ENCODE results near the gene MYBPH. TPM values are rescaled to one million over a fixed set of nuclear protein-coding genes. Genes with fewer than 3 reads are reported as not detected.

The MYBPH gene
- total RNA-seq, 1 experiment from 2014 or later = not detected

DNA sequence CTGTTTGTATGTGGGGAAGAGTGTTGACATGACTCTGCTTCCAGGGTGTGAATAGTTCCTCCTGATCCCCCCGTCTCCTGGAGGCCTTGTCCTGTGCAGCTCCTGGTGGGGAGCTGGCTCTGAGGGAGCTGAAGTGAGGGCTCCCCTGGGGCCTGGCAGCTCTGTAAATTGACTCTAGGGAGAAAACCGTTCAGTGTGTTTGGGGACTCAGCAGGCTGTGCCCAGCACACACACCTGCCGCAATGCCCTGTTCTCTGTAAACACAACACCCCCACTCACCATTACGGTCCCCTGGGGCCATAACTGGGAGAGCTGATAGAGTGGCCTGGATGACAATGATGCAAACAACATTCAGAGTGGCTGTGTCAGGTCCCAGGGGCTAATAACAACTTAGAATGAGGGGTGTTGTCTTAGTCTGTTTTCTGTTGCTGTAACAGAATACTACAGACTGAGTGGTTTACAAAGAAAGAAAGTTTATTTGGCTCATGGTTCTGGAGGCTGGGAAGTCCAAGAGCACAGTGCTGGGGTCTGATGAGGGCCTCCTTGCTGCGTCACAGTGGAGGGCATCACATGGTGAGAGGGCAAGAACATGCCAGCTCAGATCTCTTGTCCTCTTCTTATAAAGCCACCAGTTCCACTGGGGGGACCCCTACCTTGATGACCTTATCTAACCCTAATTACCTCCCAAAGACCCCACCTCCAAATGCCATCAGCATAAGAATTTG lies 32.8 kb downstream of the MYBPH start:
- H4K20me1 ChIP-seq (ENCODE audit: control insufficient read depth, insufficient read depth, insufficient read length) = no peaks in the 10 kb centered on the region
- no peak overlapping the region for H3K4me2 ChIP-seq (ENCODE audit: insufficient read depth, insufficient read length, low read length)
- no peak overlapping the region for H3K56ac ChIP-seq (ENCODE audit: insufficient read length, low read depth, low read length)
- H2BK12ac ChIP-seq (ENCODE audit: insufficient read length, low read depth, low read length) = no peak overlapping the region
- H3K23ac ChIP-seq (ENCODE audit: insufficient read length, low read depth, low read length) = no peak overlapping the region
- no peaks in the 10 kb centered on the region; the same call in 1 of the 2 replicates for H3K27me3 Mint-ChIP-seq (ENCODE audit: low read depth)
- peaks cover 40 to 46% of the 10 kb centered on the region in 2 experiments for H3K4me1 Mint-ChIP-seq
- WGBS (ENCODE audit: extremely low coverage, insufficient read length, low lambda C conversion rate) = no CpG with 5 or more reads among the region's 5 CpGs
- no peak overlapping the region for H3K18ac ChIP-seq (ENCODE audit: insufficient read length, low read depth, low read length)
- H3K9me3 ChIP-seq (ENCODE audit: control insufficient read depth, low read depth, low read length) = no peaks in the 10 kb centered on the region
- no peak overlapping the region for H3K4me3 Mint-ChIP-seq
- no peak for DNase-seq
- no peak overlapping the region for H2BK20ac ChIP-seq (ENCODE audit: low read depth, low read length, poor library complexity, severe bottlenecking)
- no peak overlapping the region for H3K27ac Mint-ChIP-seq
- H3K79me2 ChIP-seq (ENCODE audit: insufficient read depth, low read length) = no peaks in the 10 kb centered on the region
- TF ChIP-seq, protein P1, sequence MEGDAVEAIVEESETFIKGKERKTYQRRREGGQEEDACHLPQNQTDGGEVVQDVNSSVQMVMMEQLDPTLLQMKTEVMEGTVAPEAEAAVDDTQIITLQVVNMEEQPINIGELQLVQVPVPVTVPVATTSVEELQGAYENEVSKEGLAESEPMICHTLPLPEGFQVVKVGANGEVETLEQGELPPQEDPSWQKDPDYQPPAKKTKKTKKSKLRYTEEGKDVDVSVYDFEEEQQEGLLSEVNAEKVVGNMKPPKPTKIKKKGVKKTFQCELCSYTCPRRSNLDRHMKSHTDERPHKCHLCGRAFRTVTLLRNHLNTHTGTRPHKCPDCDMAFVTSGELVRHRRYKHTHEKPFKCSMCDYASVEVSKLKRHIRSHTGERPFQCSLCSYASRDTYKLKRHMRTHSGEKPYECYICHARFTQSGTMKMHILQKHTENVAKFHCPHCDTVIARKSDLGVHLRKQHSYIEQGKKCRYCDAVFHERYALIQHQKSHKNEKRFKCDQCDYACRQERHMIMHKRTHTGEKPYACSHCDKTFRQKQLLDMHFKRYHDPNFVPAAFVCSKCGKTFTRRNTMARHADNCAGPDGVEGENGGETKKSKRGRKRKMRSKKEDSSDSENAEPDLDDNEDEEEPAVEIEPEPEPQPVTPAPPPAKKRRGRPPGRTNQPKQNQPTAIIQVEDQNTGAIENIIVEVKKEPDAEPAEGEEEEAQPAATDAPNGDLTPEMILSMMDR (conservative IDR thresholded peaks at IDR 0.05) = no peak
- no peak overlapping the region for H4K5ac ChIP-seq (ENCODE audit: insufficient read length, low read depth, low read length)
- H3K36me3 Mint-ChIP-seq (ENCODE audit: insufficient read depth in 1 of 3, low read depth in 3 of 3) = peaks cover 0 to 9% (median 2%) of the 10 kb centered on the region in 3 experiments; a peak in 3 of 7 replicates
- H2BK5ac ChIP-seq (ENCODE audit: insufficient read length, low read length) = no peak overlapping the region
- no peak overlapping the region for H3K4ac ChIP-seq (ENCODE audit: low read depth, low read length)
- H3K4me1 ChIP-seq (ENCODE audit: insufficient read depth, low read length) = peaks cover 18% of the 10 kb centered on the region; the same call in 1 of the 2 replicates
- no peak overlapping the region for H3K9ac ChIP-seq (ENCODE audit: extremely low read depth, insufficient read length, low read length)
- no peak overlapping the region for H3T11ph ChIP-seq (ENCODE audit: low read length)
- no peak overlapping the region for H2BK15ac ChIP-seq (ENCODE audit: low read depth, low read length)
- no peak overlapping the region for H4K8ac ChIP-seq (replicated peaks; ENCODE audit: insufficient read length, low read depth, low read length)
- no peak overlapping the region for H2AK5ac ChIP-seq (ENCODE audit: insufficient read length, low read length)
- H3K14ac ChIP-seq (ENCODE audit: insufficient read depth, low read length) = no peak overlapping the region
- no peak overlapping the region for H2BK120ac ChIP-seq (ENCODE audit: low read depth, low read length, poor library complexity, severe bottlenecking)
- H4K91ac ChIP-seq (ENCODE audit: insufficient read length, low read depth, low read length) = no peak overlapping the region
- no peaks in the 10 kb centered on the region for H3K27me3 ChIP-seq (ENCODE audit: insufficient read depth, low read length)
- no peaks in the 10 kb centered on the region for H3K23me2 ChIP-seq (ENCODE audit: insufficient read length, low read depth, low read length, poor library complexity, severe bottlenecking)
- H3K27ac ChIP-seq (ENCODE audit: insufficient read length, low read depth, low read length) = no peak overlapping the region
- H2AFZ ChIP-seq (ENCODE audit: low read length) = no peak overlapping the region
- peaks cover 4 to 8% of the 10 kb centered on the region in 2 experiments; a peak in 3 of 5 replicates for H3K9me3 Mint-ChIP-seq
- no peaks in the 10 kb centered on the region for H3K79me1 ChIP-seq (ENCODE audit: insufficient read depth, low read depth, low read length, poor library complexity, severe bottlenecking)

Measured in H9 (cell line).